HEK293 (cell line): ENCODE measurements around the gene PPBP.

Source experiments
- CTCF ChIA-PET: fragments of 350-600 bp; formaldehyde crosslinking; extraction: SDS; loops from one replicate; lab custom pipeline; 2021; ENCODE audit warnings: antibody characterized with exemption; lab: Yijun Ruan, JAX
- POLR2A ChIA-PET: fragments of 300-600 bp; formaldehyde crosslinking; extraction: SDS; loops from one replicate; lab custom pipeline; 2020; ENCODE audit warnings: antibody characterized with exemption, inconsistent platforms; lab: Yijun Ruan, JAX
- H3K27ac ChIP-seq: fragments of 200-500 bp; sonication (Bioruptor generic); 2 replicates; pipeline ENCODE4 v1.5.1; 2014; ENCODE audit warnings: low read depth, low read length, control low read depth, inconsistent platforms; ENCODE audit errors: extremely low read depth
- H3K36me3 ChIP-seq, 2 experiments: fragments of 200-500 bp in 1 of 2; sonication (Bioruptor generic) in 1 of 2; 1 replicate in 1 of 2; 2 replicates in 1 of 2; pipeline ENCODE4 v1.5.1; 2014 to 2017; ENCODE audit warnings: inconsistent platforms in 2 of 2, low read length in 2 of 2; ENCODE audit not compliant: control insufficient read depth in 2 of 2, insufficient read depth in 1 of 2
- H3K4me1 ChIP-seq: fragments of 200-500 bp; sonication (Bioruptor generic); 2 replicates; pipeline ENCODE4 v1.5.1; 2014; ENCODE audit warnings: mild to moderate bottlenecking, low read length, inconsistent platforms; ENCODE audit not compliant: control insufficient read depth, insufficient read depth
- H3K4me3 ChIP-seq: 2 replicates; pipeline ENCODE4 v1.5.1; 2011; ENCODE audit warnings: low read depth, mild to moderate bottlenecking, control low read depth, low read length, moderate library complexity
- H3K9me3 ChIP-seq: fragments of 200-500 bp; sonication (Bioruptor generic); 2 replicates; pipeline ENCODE4 v1.5.1; 2014; ENCODE audit warnings: low read depth, low read length, inconsistent platforms; ENCODE audit not compliant: control insufficient read depth, insufficient read depth
- ATF2 ChIP-seq: fragments of 450-650 bp; formaldehyde crosslinking; IDR thresholded peaks from 2 replicates; pipeline ENCODE4 v1.5.1; 2016; ENCODE audit warnings: missing biosample characterization, missing genetic modification characterization, low read depth
- EGR2 ChIP-seq: fragments of 450-650 bp; formaldehyde crosslinking; IDR thresholded peaks from 2 replicates; pipeline ENCODE4 v1.5.1; 2016; ENCODE audit warnings: low read depth, missing biosample characterization, missing genetic modification characterization
- GLIS2 ChIP-seq: fragments of 450-650 bp; formaldehyde crosslinking; IDR thresholded peaks from 2 replicates; pipeline ENCODE4 v1.5.1; 2016; ENCODE audit warnings: missing biosample characterization, missing genetic modification characterization
- IKZF3 ChIP-seq: fragments of 450-650 bp; IDR thresholded peaks from 2 replicates; pipeline ENCODE4 v1.5.0; 2018; ENCODE audit warnings: missing biosample characterization, mild to moderate bottlenecking, missing genetic modification characterization, moderate library complexity
- KLF1 ChIP-seq: fragments of 450-650 bp; formaldehyde crosslinking; IDR thresholded peaks from 2 replicates; pipeline ENCODE4 v1.5.1; 2016; ENCODE audit warnings: missing biosample characterization, missing genetic modification characterization
- KLF9 ChIP-seq: fragments of 450-650 bp; formaldehyde crosslinking; IDR thresholded peaks from 2 replicates; pipeline ENCODE4 v1.5.1; 2016; ENCODE audit warnings: missing biosample characterization, missing genetic modification characterization, low read depth
- PRDM1 ChIP-seq: fragments of 450-650 bp; formaldehyde crosslinking; IDR thresholded peaks from 2 replicates; pipeline ENCODE4; 2016; ENCODE audit warnings: missing biosample characterization, missing genetic modification characterization
- PRDM4 ChIP-seq: fragments of 450-650 bp; formaldehyde crosslinking; IDR thresholded peaks from 2 replicates; pipeline ENCODE4 v1.5.1; 2017; ENCODE audit warnings: missing biosample characterization, missing genetic modification characterization
- RBAK ChIP-seq: fragments of 450-650 bp; formaldehyde crosslinking; IDR thresholded peaks from 2 replicates; pipeline ENCODE4 v1.5.1; 2016; ENCODE audit warnings: missing biosample characterization, missing genetic modification characterization
- REPIN1 ChIP-seq: fragments of 450-650 bp; formaldehyde crosslinking; IDR thresholded peaks from 2 replicates; pipeline ENCODE4 v1.5.1; 2017; ENCODE audit warnings: missing biosample characterization, missing genetic modification characterization, low read depth
- SALL2 ChIP-seq: fragments of 450-650 bp; formaldehyde crosslinking; IDR thresholded peaks from 2 replicates; pipeline ENCODE4 v1.5.0; 2017; ENCODE audit warnings: missing biosample characterization, mild to moderate bottlenecking, missing genetic modification characterization, borderline replicate concordance
- ZBTB8A ChIP-seq: fragments of 450-650 bp; formaldehyde crosslinking; IDR thresholded peaks from 2 replicates; pipeline ENCODE4 v1.5.1; 2016; ENCODE audit warnings: missing biosample characterization, missing genetic modification characterization
- ZFP69B ChIP-seq: fragments of 450-650 bp; formaldehyde crosslinking; IDR thresholded peaks from 2 replicates; pipeline ENCODE4 v1.5.1; 2016; ENCODE audit warnings: missing biosample characterization, missing genetic modification characterization
- ZNF114 ChIP-seq: fragments of 450-650 bp; formaldehyde crosslinking; IDR thresholded peaks from 2 replicates; pipeline ENCODE4 v1.5.0; 2017; ENCODE audit warnings: missing biosample characterization, missing genetic modification characterization
- ZNF140 ChIP-seq: fragments of 450-650 bp; formaldehyde crosslinking; IDR thresholded peaks from 2 replicates; pipeline ENCODE4 v1.5.1; 2016; ENCODE audit warnings: missing biosample characterization, missing genetic modification characterization
- ZNF174 ChIP-seq: fragments of 450-650 bp; formaldehyde crosslinking; IDR thresholded peaks from 2 replicates; pipeline ENCODE4 v1.5.0; 2017; ENCODE audit warnings: missing biosample characterization, mild to moderate bottlenecking, missing genetic modification characterization
- ZNF175 ChIP-seq: fragments of 450-650 bp; formaldehyde crosslinking; IDR thresholded peaks from 2 replicates; pipeline ENCODE4 v1.5.1; 2016; ENCODE audit warnings: missing biosample characterization, missing genetic modification characterization
- ZNF266 ChIP-seq: fragments of 450-650 bp; formaldehyde crosslinking; IDR thresholded peaks from 2 replicates; pipeline ENCODE4 v1.5.1; 2016; ENCODE audit warnings: missing biosample characterization, missing genetic modification characterization, low read depth
- ZNF362 ChIP-seq: fragments of 450-650 bp; formaldehyde crosslinking; IDR thresholded peaks from 2 replicates; pipeline ENCODE4 v1.5.1; 2016; ENCODE audit warnings: missing biosample characterization, missing genetic modification characterization
- ZNF548 ChIP-seq: fragments of 450-650 bp; formaldehyde crosslinking; IDR thresholded peaks from 2 replicates; pipeline ENCODE4 v1.5.1; 2016; ENCODE audit warnings: missing biosample characterization, missing genetic modification characterization
- ZNF76 ChIP-seq: fragments of 450-650 bp; formaldehyde crosslinking; IDR thresholded peaks from 2 replicates; pipeline ENCODE4; 2016; ENCODE audit warnings: low read depth, missing biosample characterization, missing genetic modification characterization, borderline replicate concordance
- ZSCAN30 ChIP-seq: fragments of 450-650 bp; IDR thresholded peaks from 2 replicates; pipeline ENCODE4 v1.5.1; 2018; ENCODE audit warnings: missing biosample characterization, mild to moderate bottlenecking, missing genetic modification characterization, moderate library complexity
- ZXDB ChIP-seq: fragments of 450-650 bp; formaldehyde crosslinking; IDR thresholded peaks from 2 replicates; pipeline ENCODE4 v1.5.1; 2016; ENCODE audit warnings: missing biosample characterization, missing genetic modification characterization

PPBP gene

DNA sequence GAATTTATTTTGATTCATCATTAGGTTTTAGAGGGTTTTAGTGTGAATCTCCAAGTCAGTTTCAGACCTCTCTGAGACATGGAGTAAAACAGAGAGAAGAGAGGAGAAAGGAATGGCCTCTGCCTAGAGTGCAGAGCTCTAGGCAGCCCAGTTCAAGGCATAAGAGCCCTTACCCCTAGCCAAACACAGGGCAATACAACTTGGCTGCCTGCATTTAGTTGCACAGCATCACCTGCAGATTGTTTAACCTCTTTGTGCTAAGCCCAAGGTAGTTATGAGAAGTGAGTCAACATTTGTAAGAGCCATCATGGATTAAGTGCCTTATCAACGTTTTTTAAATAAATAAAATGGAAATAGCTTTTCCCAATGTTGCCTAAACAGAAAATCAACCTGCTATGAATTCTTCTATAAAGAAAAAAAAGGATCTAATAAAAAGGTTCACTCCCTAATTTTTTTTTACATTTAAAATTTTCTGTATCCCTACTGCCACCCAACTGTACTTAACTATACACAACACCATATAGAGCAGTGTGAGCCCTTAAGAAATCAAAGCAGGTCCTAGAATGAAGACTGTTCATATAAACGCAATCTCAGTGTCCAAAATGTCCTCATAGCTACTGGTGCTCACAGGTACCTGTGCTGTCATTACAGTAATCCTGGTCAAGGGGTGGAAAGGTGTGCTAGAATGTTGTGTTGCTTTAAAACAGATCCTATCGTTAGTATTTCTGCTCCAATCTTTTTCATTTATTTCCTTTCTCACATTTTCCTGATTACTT lies 42.1 kb downstream of the PPBP start (continued):
- TF ChIP-seq PRDM4 (tag by site-specific recombination) (no peak), ZNF548 (tag by site-specific recombination) (no peak)
- TF ChIP-seq, all 188 proteins: peak for 0

DNA sequence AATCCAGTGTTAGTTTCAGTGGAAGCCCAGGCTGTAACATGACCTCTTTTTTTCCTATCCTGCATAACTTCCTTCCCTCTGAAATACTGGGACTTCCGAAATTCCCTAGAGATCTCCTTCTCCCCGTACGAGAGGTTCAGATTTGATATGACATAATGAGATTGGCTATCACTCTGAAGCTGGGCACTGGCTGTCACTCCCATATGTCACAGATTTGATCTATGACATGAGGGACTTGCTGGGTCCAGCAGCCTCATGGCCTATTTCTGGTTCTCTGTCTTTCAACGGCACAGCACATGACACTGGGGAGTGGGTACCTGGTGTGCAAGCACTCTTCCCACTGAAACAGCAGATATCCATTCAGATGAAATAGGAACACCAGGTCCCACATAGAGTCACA lies 42.9 kb downstream of the PPBP start:
- no peak overlapping the region for H3K4me3 ChIP-seq
- no peaks in the 10 kb centered on the region for H3K36me3 ChIP-seq
- peaks cover 2% of the 10 kb centered on the region; the same call in 1 of the 2 replicates for H3K4me1 ChIP-seq
- CTCF ChIA-PET = interaction anchor here (0.7 to 1.7 kb wide), 2 partner anchors 19 to 507 kb away, joined by 3 to 6 read pairs; no protein-coding TSS in a partner anchor
- POLR2A ChIA-PET = no interaction called here
- TF ChIP-seq ZNF76 (tag by site-specific recombination) (no peak), ATF2 (0 out of 2 replicates have a peak, but pooled peaks have one; percentile 14)
- no peaks in the 10 kb centered on the region for H3K9me3 ChIP-seq
- no peak overlapping the region for H3K27ac ChIP-seq

GRCh38 chr4:73944061-73944875 lies 43.7 kb downstream of the PPBP start:
- H3K9me3 ChIP-seq = no peaks in the 10 kb centered on the region
- H3K4me1 ChIP-seq = peaks cover 2% of the 10 kb centered on the region; the same call in 1 of the 2 replicates
- no peak overlapping the region for H3K27ac ChIP-seq
- no peaks in the 10 kb centered on the region for H3K36me3 ChIP-seq
- POLR2A ChIA-PET = no interaction called here
- CTCF ChIA-PET = interaction anchor here (1.4 kb wide), 1 partner anchor 190 kb away, joined by 4 read pairs; no protein-coding TSS in a partner anchor
- H3K4me3 ChIP-seq = peak overlapping the region; percentile 41
- TF ChIP-seq ZXDB (tag by site-specific recombination) (no peak), ZNF362 (tag by site-specific recombination) (no peak), REPIN1 (tag by site-specific recombination) (no peak), RBAK (tag by site-specific recombination) (no peak), IKZF3 (tag by site-specific recombination) (no peak; the same call in 1 of the 2 replicates), ZBTB8A (tag by site-specific recombination) (peak; percentile 45), EGR2 (tag by site-specific recombination) (peak; percentile 46), ZNF114 (tag by site-specific recombination) (no peak), ZNF266 (tag by site-specific recombination) (no peak), KLF1 (tag by site-specific recombination) (0 out of 2 replicates have a peak, but pooled peaks have one; percentile 18), ATF2 (no peak), ZNF174 (tag by site-specific recombination) (no peak), ZNF175 (tag by site-specific recombination) (no peak), PRDM1 (no peak), ZFP69B (tag by site-specific recombination) (no peak), GLIS2 (tag by site-specific recombination) (peak; percentile 41; the same call in 1 of the 2 replicates), SALL2 (tag by site-specific recombination) (no peak), ZSCAN30 (tag by site-specific recombination) (no peak), KLF9 (tag by site-specific recombination) (no peak), ZNF140 (tag by site-specific recombination) (no peak)
